Immature natural killer cell (primary cell): Measurements from ENCODE around the gene LRRC71. TPM values are rescaled to one million over a fixed set of nuclear protein-coding genes. Genes with fewer than 3 reads are reported as not detected.
A peak's percentile ranks its signal among the peaks of the same experiment; 100 is the strongest.

ENCODE experiments used
- DNase-seq, 3 donors: peaks; one replicate each; pipeline ENCODE4 v3.0.0; 2022; ENCODE audit warnings: mixed read lengths in 1 of 3
- H3K27ac Mint-ChIP-seq, 6 donors: one replicate each; pipeline ENCODE4 v1.8.0; 2020; ENCODE audit warnings: mixed read lengths in 6 of 6, mild to moderate bottlenecking in 5 of 6, inconsistent platforms in 4 of 6, moderate library complexity in 3 of 6
- H3K27me3 Mint-ChIP-seq, 3 donors: one replicate each; pipeline ENCODE4 v1.8.0; 2020 to 2021; ENCODE audit warnings: low read depth in 3 of 3, mild to moderate bottlenecking in 3 of 3, mixed read lengths in 3 of 3, moderate library complexity in 3 of 3, inconsistent platforms in 1 of 3
- H3K36me3 Mint-ChIP-seq, 3 donors: one replicate each; pipeline ENCODE4 v1.8.0; 2020; ENCODE audit warnings: mixed read lengths in 3 of 3, inconsistent platforms in 2 of 3, mild to moderate bottlenecking in 2 of 3
- H3K4me1 Mint-ChIP-seq, 2 donors: one replicate each; pipeline ENCODE4 v1.8.0; 2020; ENCODE audit warnings: inconsistent platforms in 2 of 2, mild to moderate bottlenecking in 2 of 2, mixed read lengths in 2 of 2, moderate library complexity in 1 of 2
- H3K4me3 Mint-ChIP-seq, 5 donors: one replicate each; pipeline ENCODE4 v1.8.0; 2020; ENCODE audit warnings: mild to moderate bottlenecking in 5 of 5, mixed read lengths in 5 of 5, inconsistent platforms in 3 of 5, moderate library complexity in 3 of 5
- H3K9me3 Mint-ChIP-seq, 6 donors: one replicate each; pipeline ENCODE4 v1.8.0; 2020; ENCODE audit warnings: mild to moderate bottlenecking in 6 of 6, mixed read lengths in 6 of 6, inconsistent platforms in 4 of 6, moderate library complexity in 3 of 6
- polyA plus RNA-seq, 3 donors: library from polyadenylated mRNA; unstranded; fragments of 300-500 nt; fragmentation: Illumina TruSeq; gene quantifications; one replicate each; pipeline ENCODE4 v1.2.3, GENCODE V29; 2021

Gene LRRC71
- polyA plus RNA-seq: not detected

DNA sequence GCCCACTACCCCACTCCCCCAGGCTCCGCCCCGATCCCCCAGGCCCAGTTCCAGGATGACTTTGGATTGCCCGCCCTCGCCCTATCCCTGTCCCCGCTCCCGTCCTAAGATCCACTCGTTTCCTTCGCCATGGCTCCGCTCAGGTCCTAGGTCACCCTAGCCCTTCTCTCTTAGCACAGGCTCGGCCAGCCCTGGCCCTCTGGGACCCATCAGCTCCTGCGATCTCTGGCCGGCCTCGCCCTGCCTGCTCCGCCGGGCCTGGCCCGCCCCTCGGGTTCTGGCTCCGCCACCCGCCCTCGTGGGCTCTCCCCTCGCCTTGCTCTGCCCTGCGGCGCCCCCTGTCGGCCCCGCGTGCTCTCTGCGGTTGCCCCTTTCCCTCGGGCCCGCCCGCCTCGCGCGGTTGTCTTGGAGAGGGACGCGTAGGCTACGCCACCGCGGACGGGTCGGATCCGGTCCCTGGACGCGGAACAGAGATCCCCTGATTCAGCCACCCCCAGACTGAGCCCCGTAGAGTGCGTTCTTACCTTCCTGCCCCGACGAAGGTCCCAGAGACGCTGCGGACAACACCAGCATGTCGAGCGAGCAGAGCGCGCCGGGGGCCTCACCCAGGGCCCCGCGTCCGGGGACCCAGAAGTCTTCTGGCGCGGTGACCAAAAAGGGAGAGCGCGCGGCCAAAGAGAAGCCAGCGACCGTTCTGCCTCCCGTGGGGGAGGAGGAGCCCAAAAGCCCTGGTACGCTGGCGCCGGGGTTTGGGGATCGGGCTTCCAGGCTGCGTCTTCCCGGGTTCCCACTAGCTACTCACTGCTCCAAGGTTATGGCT lies at the start of gene LRRC71:
Gene LRRC71, plus strand, starts transcription at position 400 of the 820 bp plus-strand sequence. Its CDS starts 172 bp downstream, at position 572.
- Mint-ChIP-seq H3K36me3 (no peaks in the 10 kb centered on the region), H3K4me1 (peaks cover 0 to 3% of the 10 kb centered on the region in 2 donors), H3K27ac (no peak within 1 kb of the TSS), H3K27me3 (peaks cover 17 to 35% (median 26%) of the 10 kb centered on the region in 3 donors), H3K4me3 (peak within 1 kb of the TSS in 1 of 5 donors; percentile 48), H3K9me3 (peaks cover 0 to 4% (median 0%) of the 10 kb centered on the region in 6 donors)
- DNase-seq: peak; percentile 16 to 32 (median 24)

DNA sequence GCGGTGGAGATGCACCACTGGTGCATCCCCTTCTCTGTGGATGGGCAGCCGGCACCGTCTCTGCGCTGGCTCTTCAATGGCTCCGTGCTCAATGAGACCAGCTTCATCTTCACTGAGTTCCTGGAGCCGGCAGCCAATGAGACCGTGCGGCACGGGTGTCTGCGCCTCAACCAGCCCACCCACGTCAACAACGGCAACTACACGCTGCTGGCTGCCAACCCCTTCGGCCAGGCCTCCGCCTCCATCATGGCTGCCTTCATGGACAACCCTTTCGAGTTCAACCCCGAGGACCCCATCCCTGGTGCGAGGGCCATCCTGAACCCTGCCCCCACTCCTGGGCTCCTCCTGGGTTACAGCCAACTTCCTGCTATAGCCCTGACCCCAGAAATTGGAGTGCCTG lies 46.8 kb upstream of the LRRC71 start:
- Mint-ChIP-seq H3K27me3 (peaks cover 2 to 10% (median 6%) of the 10 kb centered on the region in 3 donors), H3K4me3 (no peak overlapping the region), H3K4me1 (no peaks in the 10 kb centered on the region), H3K36me3 (no peaks in the 10 kb centered on the region), H3K9me3 (no peaks in the 10 kb centered on the region), H3K27ac (no peak overlapping the region)
- DNase-seq: no peak

DNA sequence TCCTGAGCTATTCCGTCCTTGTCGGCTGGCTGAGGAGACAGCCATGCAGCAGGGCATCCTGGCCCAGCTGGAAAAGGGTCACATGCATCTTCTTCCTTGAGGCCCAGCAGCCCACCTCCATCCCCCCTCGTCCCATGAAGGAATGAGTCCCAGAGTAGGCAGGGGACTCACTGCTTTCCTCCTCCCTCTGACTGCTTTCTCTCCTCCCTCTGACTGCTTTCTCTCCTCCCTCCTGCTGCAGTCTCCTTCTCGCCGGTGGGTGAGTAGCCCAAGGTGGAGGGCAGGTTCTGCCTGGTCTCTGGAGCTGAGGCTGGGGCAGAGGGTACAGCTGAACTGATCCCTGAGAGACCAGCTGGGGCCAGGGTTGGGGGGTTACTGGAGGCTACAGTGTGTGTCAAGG lies 46.3 kb upstream of the LRRC71 start:
- DNase-seq: no peak
- H3K4me3 Mint-ChIP-seq: no peak overlapping the region
- H3K9me3 Mint-ChIP-seq: no peaks in the 10 kb centered on the region
- peaks cover 2 to 10% (median 6%) of the 10 kb centered on the region in 3 donors for H3K27me3 Mint-ChIP-seq
- no peaks in the 10 kb centered on the region for H3K36me3 Mint-ChIP-seq
- H3K27ac Mint-ChIP-seq: no peak overlapping the region
- no peaks in the 10 kb centered on the region for H3K4me1 Mint-ChIP-seq

DNA sequence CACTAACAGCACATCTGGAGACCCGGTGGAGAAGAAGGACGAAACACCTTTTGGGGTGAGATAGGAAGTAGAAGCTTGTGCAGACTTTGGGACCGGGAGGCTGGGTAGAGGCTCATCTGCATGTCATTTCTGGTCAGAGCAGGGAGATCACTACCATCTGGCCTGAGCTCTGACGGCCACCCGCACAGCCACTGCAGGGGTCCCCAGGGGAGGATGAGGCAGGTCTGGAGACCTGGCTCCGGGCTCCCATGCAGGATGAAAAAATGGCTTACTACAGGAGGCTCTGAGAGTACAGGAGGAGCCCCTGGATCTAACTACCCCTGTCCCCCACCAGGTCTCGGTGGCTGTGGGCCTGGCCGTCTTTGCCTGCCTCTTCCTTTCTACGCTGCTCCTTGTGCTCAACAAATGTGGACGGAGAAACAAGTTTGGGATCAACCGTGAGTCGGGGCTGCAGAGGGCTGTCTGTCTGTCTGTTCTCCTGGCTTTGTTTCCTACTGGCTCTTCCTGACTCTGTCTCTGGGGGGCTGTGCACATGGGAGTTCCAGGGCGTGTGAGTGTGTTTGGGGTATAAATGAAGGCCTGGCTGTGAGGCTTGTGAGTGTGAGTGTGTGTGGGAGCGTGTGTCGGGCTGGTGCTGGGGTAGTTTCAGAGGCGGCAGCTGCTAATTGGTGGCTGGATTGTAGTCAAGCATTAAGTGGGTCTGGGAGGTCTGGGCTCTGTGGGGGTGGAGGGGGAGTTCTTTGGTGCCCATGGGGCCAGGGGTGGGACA lies 45.7 kb upstream of the LRRC71 start:
- H3K4me3 Mint-ChIP-seq: no peak overlapping the region
- H3K36me3 Mint-ChIP-seq: no peaks in the 10 kb centered on the region
- DNase-seq: no peak
- no peaks in the 10 kb centered on the region for H3K9me3 Mint-ChIP-seq
- no peaks in the 10 kb centered on the region for H3K4me1 Mint-ChIP-seq
- H3K27ac Mint-ChIP-seq: no peak overlapping the region
- H3K27me3 Mint-ChIP-seq: peaks cover 2 to 8% (median 6%) of the 10 kb centered on the region in 3 donors

DNA sequence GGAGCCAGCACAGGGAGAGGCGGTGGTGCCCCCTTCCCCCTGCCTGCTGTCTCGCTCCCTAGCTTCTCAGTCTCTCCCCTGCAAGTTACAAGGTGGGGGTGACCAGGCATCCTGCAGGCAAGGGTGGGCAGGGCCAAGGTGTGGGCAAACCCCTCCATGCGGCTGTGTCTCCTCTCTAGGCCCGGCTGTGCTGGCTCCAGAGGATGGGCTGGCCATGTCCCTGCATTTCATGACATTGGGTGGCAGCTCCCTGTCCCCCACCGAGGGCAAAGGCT lies 45.2 kb upstream of the LRRC71 start:
- H3K4me3 Mint-ChIP-seq: no peak overlapping the region
- H3K36me3 Mint-ChIP-seq: no peaks in the 10 kb centered on the region
- peaks cover 2 to 8% (median 6%) of the 10 kb centered on the region in 3 donors for H3K27me3 Mint-ChIP-seq
- H3K27ac Mint-ChIP-seq: no peak overlapping the region
- H3K9me3 Mint-ChIP-seq: no peaks in the 10 kb centered on the region
- no peaks in the 10 kb centered on the region for H3K4me1 Mint-ChIP-seq
- DNase-seq: no peak

DNA sequence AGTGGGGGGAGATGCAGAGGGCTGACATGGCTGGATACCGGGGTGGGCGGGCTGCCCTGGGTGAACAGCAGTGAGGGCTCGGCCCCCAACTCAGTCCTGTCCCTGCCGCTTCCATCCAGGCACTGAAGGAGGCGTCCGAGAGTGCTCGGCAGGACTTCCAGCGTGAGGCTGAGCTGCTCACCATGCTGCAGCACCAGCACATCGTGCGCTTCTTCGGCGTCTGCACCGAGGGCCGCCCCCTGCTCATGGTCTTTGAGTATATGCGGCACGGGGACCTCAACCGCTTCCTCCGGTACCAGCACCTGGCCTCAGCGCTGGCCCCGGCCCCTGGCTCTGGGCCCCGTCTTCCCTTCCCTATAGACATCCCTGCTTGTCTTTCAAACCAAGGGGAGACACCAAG lies 44.2 kb upstream of the LRRC71 start:
- no peaks in the 10 kb centered on the region for H3K4me1 Mint-ChIP-seq
- no peak overlapping the region for H3K4me3 Mint-ChIP-seq
- peaks cover 2 to 8% (median 6%) of the 10 kb centered on the region in 3 donors for H3K27me3 Mint-ChIP-seq

DNA sequence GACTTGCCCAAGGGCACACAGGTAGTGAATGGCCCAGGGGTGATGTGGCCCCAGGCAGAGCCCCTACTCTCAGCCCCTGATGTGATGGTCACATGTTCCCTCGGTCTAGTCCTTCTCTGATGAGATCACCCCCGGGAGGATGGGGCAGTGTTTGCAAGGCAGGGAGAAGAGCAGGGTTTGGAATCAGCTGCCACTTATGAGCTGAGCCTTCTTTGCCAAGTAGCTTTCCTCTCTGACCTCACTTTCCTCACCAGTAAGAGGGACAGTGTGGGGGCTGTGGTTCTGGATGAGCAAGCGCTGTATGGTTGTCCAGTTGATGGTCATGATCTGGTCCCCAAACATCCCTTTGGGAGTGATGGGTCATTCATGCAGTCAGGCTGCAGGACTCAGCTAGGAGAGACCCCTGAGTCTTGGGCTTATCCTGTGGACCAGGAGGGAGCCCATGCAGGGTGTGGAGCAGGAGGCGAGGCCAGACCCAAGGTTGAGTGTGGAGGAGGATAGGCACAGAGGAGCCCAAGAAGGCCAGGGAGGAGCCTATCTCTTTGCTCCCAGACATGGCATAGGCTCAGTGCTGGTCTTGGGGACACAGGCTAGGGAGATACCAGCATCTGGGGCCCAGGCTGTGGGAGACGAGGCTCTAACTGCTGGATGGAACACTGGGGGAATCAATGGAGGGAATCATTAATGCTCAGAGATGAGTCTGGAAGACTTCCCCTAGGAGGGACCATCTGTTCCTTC lies 42.8 kb upstream of the LRRC71 start:
- H3K27me3 Mint-ChIP-seq: peaks cover 0 to 8% (median 4%) of the 10 kb centered on the region in 3 donors
- no peak overlapping the region for H3K27ac Mint-ChIP-seq
- no peaks in the 10 kb centered on the region for H3K36me3 Mint-ChIP-seq

More for the DNA sequence above, 44.2 kb upstream of the LRRC71 start:
- Mint-ChIP-seq H3K9me3 (no peaks in the 10 kb centered on the region), H3K27ac (no peak overlapping the region), H3K36me3 (no peaks in the 10 kb centered on the region)
- no peak for DNase-seq

DNA sequence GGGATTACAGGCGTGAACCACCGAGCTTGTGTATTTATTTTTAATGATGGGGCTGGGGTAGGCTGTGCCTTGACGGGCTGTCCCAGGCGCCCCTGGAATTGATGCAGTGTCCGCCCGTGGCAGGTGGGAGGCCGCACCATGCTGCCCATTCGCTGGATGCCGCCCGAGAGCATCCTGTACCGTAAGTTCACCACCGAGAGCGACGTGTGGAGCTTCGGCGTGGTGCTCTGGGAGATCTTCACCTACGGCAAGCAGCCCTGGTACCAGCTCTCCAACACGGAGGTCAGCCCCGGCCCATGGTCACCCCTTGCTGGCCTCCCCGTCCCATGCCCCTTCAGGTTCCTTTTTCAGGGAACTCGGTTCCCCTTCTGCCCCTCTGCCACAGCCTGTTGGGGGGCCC lies 40.6 kb upstream of the LRRC71 start:
- Mint-ChIP-seq H3K4me1 (no peaks in the 10 kb centered on the region), H3K4me3 (no peak overlapping the region), H3K27me3 (peaks cover 4 to 7% (median 6%) of the 10 kb centered on the region in 3 donors), H3K9me3 (no peaks in the 10 kb centered on the region), H3K27ac (no peak overlapping the region), H3K36me3 (peaks cover 0 to 3% (median 0%) of the 10 kb centered on the region in 3 donors)
- no peak for DNase-seq

More for the DNA sequence above, 42.8 kb upstream of the LRRC71 start:
- no peaks in the 10 kb centered on the region for H3K9me3 Mint-ChIP-seq
- H3K4me3 Mint-ChIP-seq: no peak overlapping the region
- DNase-seq: no peak
- no peaks in the 10 kb centered on the region for H3K4me1 Mint-ChIP-seq

DNA sequence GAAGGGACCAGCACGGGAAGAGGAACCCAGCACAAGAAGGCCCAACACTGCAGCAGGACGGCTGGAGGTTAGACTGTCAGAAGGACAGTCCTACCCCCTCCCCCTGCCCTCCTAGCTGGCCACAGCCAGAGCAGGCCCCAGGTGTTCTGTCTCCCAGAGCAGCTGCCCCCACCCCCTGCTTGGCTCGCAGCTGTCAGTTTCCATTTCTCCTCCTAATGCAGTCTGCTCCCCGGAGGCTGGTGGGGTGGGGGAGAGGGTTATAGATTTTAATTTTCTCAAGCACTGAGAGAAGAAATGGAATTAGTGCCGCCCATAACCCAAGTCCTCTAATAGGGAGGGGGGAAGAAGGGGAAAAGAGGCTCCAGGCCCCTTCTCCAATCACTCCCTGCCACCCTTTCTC lies 40.0 kb upstream of the LRRC71 start:
- H3K36me3 Mint-ChIP-seq: peaks cover 0 to 3% (median 0%) of the 10 kb centered on the region in 3 donors

DNA sequence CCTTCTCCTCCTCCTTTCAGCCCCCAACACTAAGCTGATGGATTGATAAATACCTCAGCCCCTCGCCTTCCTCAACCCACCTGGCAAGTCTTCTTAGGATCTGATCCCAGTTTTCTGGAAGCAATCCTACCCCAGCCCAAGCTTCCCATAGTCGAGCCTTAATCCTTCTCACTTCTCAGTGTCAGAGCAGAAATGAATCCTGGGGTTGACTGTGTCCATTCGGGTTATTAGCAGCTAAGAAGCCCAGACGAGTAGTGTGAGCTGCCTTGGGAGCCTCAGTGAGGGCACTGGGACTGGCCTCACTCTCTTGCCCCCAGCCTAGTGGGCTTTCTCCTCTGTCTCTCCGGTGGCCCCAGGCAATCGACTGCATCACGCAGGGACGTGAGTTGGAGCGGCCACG lies 39.3 kb upstream of the LRRC71 start:
- Mint-ChIP-seq H3K9me3 (no peaks in the 10 kb centered on the region), H3K36me3 (peaks cover 0 to 3% (median 0%) of the 10 kb centered on the region in 3 donors), H3K4me3 (no peak overlapping the region), H3K27ac (peak overlapping the region in 1 of 6 donors; percentile 59), H3K27me3 (peaks cover 4 to 6% (median 5%) of the 10 kb centered on the region in 3 donors), H3K4me1 (no peaks in the 10 kb centered on the region)
- no peak for DNase-seq

More for the DNA sequence above, 40.0 kb upstream of the LRRC71 start:
- Mint-ChIP-seq H3K9me3 (no peaks in the 10 kb centered on the region), H3K4me3 (no peak overlapping the region), H3K4me1 (no peaks in the 10 kb centered on the region), H3K27ac (no peak overlapping the region), H3K27me3 (peaks cover 4 to 6% (median 5%) of the 10 kb centered on the region in 3 donors)
- DNase-seq: no peak

DNA sequence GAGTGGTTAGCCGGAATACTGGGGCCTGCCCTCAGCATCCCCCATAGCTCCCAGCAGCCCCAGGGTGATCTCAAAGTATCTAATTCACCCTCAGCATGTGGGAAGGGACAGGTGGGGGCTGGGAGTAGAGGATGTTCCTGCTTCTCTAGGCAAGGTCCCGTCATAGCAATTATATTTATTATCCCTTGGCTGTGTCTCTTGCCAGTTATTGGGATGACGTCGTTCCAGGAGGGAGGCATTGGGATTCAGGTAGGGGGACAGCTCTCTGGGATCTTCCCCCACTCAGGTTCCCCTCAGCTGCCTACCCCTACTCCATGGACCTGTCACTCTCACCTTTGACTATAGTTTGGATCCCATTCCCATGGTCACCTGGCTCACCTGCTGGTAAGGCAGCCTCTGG lies 38.8 kb upstream of the LRRC71 start:
- Mint-ChIP-seq H3K27me3 (peaks cover 4 to 8% (median 7%) of the 10 kb centered on the region in 3 donors), H3K4me3 (no peak overlapping the region), H3K36me3 (peaks cover 0 to 3% (median 0%) of the 10 kb centered on the region in 3 donors), H3K27ac (no peak overlapping the region), H3K4me1 (no peaks in the 10 kb centered on the region), H3K9me3 (no peaks in the 10 kb centered on the region)
- no peak for DNase-seq

DNA sequence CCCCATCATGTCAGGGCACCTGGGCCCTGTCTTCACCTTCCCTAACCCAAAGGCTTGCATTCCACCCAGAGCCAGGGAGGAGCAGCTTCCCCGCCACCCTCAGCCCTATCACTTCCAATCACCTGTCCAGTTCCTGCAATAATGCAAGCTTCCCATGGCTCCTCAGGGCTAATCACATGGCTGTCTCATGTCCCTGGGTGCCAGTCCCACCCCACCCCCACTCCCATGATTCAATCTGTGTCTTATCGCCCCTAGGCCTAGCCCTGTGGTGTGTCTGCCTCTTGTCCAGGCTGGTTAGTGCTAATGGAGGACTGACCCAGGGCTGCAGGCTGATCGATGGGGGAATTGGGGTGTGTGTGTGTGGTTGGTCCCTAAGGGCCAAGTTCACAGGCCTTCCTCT lies 37.9 kb upstream of the LRRC71 start:
- H3K36me3 Mint-ChIP-seq: peaks cover 0 to 3% (median 0%) of the 10 kb centered on the region in 3 donors
- no peaks in the 10 kb centered on the region for H3K4me1 Mint-ChIP-seq
- peaks cover 4 to 9% (median 8%) of the 10 kb centered on the region in 3 donors for H3K27me3 Mint-ChIP-seq
- H3K4me3 Mint-ChIP-seq: no peak overlapping the region
- H3K27ac Mint-ChIP-seq: no peak overlapping the region
- no peaks in the 10 kb centered on the region for H3K9me3 Mint-ChIP-seq
- DNase-seq: no peak

DNA sequence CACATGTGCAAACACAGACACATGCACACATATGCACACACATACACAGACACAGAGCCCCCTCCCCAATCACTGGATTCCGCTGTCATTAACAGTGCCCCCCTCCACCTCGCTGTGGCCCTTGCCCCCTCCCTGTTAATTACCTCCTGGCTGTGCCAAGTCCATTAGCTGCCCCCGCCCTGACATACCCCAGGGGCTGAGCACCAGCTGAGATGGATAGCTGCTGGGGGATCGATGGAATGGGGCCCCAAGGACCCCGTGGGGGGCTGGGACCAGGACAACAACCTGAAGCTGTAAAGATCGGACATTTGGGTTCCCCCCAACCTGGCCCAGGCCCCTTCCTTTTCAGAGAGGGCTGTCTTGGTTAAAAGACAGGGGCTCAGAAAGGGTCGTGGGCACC lies 36.5 kb upstream of the LRRC71 start:
- H3K27me3 Mint-ChIP-seq: peaks cover 6 to 9% (median 8%) of the 10 kb centered on the region in 3 donors
- H3K9me3 Mint-ChIP-seq: no peaks in the 10 kb centered on the region
- no peak overlapping the region for H3K4me3 Mint-ChIP-seq
- peaks cover 0 to 3% (median 0%) of the 10 kb centered on the region in 3 donors for H3K36me3 Mint-ChIP-seq
- DNase-seq: no peak
- no peak overlapping the region for H3K27ac Mint-ChIP-seq
- no peaks in the 10 kb centered on the region for H3K4me1 Mint-ChIP-seq
